ENCODE data around the gene GPANK1. TPM values are rescaled to one million over a fixed set of nuclear protein-coding genes. Genes with fewer than 3 reads are reported as not detected.

The GPANK1 gene
- total RNA-seq, 1 donor, result 23.9 TPM

DNA sequence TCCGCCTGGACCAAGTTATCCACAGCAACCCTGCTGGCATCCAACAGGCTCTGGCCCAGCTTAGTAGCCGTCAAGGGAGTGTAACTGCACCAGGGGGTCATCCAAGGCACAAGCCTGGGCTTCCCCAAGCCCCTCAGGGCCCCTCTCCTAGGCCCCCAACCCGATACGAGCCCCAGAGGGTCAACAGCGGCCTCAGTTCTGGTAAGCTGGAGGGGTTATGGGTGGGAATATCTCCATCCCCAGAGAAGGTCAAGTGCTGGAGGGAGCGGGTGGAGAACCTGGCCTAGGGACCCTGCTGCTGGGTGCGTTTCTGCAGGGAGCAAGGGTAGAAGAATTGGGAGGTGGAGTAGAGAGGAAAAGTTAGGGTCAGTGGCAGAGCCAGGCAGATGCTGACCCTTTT is 31.4 kb downstream of the GPANK1 start:
- no peaks in the 10 kb centered on the region for H3K4me1 ChIP-seq (ENCODE audit: insufficient read depth, low read length)
- H4K20me1 ChIP-seq (ENCODE audit: insufficient read depth, low read length), result peaks cover 32% of the 10 kb centered on the region
- peaks cover 95% of the 10 kb centered on the region for H3K36me3 ChIP-seq (ENCODE audit: insufficient read depth, low read length)
- peaks cover 32% of the 10 kb centered on the region for H3K79me2 ChIP-seq (ENCODE audit: insufficient read depth, low read length)
- no peaks in the 10 kb centered on the region for H3K27me3 ChIP-seq (ENCODE audit: insufficient read depth, low read length)
- no peak overlapping the region for H3K4me2 ChIP-seq (ENCODE audit: insufficient read depth, low read length)
- DNase-seq (ENCODE audit: insufficient read length, low spot score, missing footprints), result no peak
- no peak overlapping the region for H3K4me3 ChIP-seq (ENCODE audit: insufficient read depth, low read length)
- H3K27ac ChIP-seq (ENCODE audit: low read depth, low read length), result no peak overlapping the region
- no peaks in the 10 kb centered on the region for H3K9me3 ChIP-seq (ENCODE audit: low read depth, low read length)
- no peak for TF ChIP-seq CTCF (IDR thresholded peaks at IDR 0.05; ENCODE audit: extremely low read depth, low read depth, low read length)
- no peak overlapping the region for H2AFZ ChIP-seq (ENCODE audit: low read length)

DNA sequence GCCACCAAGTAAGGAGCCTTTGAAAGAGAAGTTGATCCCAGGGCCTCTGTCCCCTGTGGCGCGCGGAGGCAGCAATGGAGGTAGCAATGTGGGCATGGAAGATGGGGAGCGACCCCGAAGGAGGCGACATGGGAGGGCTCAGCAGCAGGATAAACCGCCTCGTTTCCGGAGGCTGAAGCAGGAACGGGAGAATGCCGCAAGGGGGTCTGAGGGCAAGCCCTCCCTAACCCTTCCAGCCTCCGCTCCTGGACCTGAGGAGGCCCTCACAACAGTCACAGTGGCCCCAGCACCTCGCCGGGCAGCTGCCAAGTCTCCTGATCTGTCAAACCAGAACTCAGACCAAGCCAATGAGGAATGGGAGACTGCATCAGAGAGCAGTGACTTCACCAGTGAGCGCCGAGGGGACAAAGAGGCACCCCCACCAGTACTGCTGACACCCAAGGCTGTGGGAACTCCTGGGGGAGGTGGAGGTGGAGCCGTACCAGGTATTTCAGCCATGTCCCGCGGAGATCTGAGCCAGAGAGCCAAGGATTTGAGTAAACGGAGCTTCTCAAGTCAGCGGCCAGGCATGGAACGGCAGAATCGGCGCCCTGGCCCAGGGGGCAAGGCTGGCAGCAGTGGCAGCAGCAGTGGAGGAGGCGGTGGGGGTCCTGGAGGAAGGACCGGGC is 32.4 kb downstream of the GPANK1 start:
- H3K27ac ChIP-seq (ENCODE audit: low read depth, low read length), result peak overlapping the region; percentile 33
- peaks cover 96% of the 10 kb centered on the region for H3K36me3 ChIP-seq (ENCODE audit: insufficient read depth, low read length)
- peaks cover 37% of the 10 kb centered on the region for H4K20me1 ChIP-seq (ENCODE audit: insufficient read depth, low read length)
- H3K79me2 ChIP-seq (ENCODE audit: insufficient read depth, low read length), result peaks cover 42% of the 10 kb centered on the region
- no peak overlapping the region for H3K4me2 ChIP-seq (ENCODE audit: insufficient read depth, low read length)
- TF ChIP-seq CTCF (IDR thresholded peaks at IDR 0.05; ENCODE audit: extremely low read depth, low read depth, low read length), result no peak
- H2AFZ ChIP-seq (ENCODE audit: low read length), result no peak overlapping the region
- no peaks in the 10 kb centered on the region for H3K9me3 ChIP-seq (ENCODE audit: low read depth, low read length)
- DNase-seq (ENCODE audit: insufficient read length, low spot score, missing footprints), result peak; percentile 34
- no peaks in the 10 kb centered on the region for H3K27me3 ChIP-seq (ENCODE audit: insufficient read depth, low read length)
- H3K4me1 ChIP-seq (ENCODE audit: insufficient read depth, low read length), result no peaks in the 10 kb centered on the region
- no peak overlapping the region for H3K4me3 ChIP-seq (ENCODE audit: insufficient read depth, low read length)

DNA sequence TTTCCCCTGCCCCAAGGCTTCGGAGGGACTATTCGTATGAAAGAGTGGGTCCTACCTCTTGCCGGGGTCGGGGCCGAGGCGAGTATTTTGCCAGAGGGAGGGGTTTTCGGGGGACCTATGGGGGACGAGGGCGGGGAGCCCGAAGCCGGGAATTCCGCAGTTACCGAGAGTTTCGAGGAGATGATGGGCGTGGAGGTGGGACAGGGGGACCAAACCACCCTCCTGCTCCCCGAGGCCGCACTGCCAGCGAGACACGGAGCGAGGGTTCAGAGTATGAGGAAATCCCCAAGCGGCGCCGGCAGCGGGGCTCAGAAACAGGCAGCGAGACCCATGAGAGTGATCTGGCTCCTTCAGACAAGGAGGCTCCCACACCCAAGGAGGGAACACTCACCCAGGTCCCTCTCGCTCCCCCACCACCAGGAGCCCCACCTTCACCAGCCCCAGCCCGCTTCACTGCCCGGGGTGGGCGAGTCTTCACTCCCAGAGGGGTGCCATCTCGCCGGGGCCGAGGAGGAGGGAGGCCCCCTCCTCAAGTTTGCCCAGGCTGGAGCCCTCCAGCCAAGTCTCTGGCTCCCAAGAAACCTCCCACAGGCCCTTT is 33.0 kb downstream of the GPANK1 start:
- Histone ChIP-seq H3K4me2 (ENCODE audit: insufficient read depth, low read length) (no peak overlapping the region), H3K36me3 (ENCODE audit: insufficient read depth, low read length) (peaks cover 97% of the 10 kb centered on the region), H3K27ac (ENCODE audit: low read depth, low read length) (no peak overlapping the region), H3K27me3 (ENCODE audit: insufficient read depth, low read length) (no peaks in the 10 kb centered on the region), H3K79me2 (ENCODE audit: insufficient read depth, low read length) (peaks cover 49% of the 10 kb centered on the region), H3K4me1 (ENCODE audit: insufficient read depth, low read length) (no peaks in the 10 kb centered on the region), H2AFZ (ENCODE audit: low read length) (no peak overlapping the region), H3K4me3 (ENCODE audit: insufficient read depth, low read length) (no peak overlapping the region), H4K20me1 (ENCODE audit: insufficient read depth, low read length) (peaks cover 40% of the 10 kb centered on the region), H3K9me3 (ENCODE audit: low read depth, low read length) (no peaks in the 10 kb centered on the region)
- DNase-seq (ENCODE audit: insufficient read length, low spot score, missing footprints), result peak; percentile 76
- no peak for TF ChIP-seq CTCF (IDR thresholded peaks at IDR 0.05; ENCODE audit: extremely low read depth, low read depth, low read length)

GRCh38 chr6:31631209-31631608 is 33.6 kb downstream of the GPANK1 start:
- Histone ChIP-seq H3K27me3 (ENCODE audit: insufficient read depth, low read length) (no peaks in the 10 kb centered on the region), H3K9me3 (ENCODE audit: low read depth, low read length) (no peaks in the 10 kb centered on the region), H4K20me1 (ENCODE audit: insufficient read depth, low read length) (peaks cover 40% of the 10 kb centered on the region), H3K4me1 (ENCODE audit: insufficient read depth, low read length) (no peaks in the 10 kb centered on the region), H2AFZ (ENCODE audit: low read length) (no peak overlapping the region), H3K4me3 (ENCODE audit: insufficient read depth, low read length) (no peak overlapping the region), H3K4me2 (ENCODE audit: insufficient read depth, low read length) (no peak overlapping the region), H3K27ac (ENCODE audit: low read depth, low read length) (no peak overlapping the region), H3K79me2 (ENCODE audit: insufficient read depth, low read length) (peaks cover 54% of the 10 kb centered on the region), H3K36me3 (ENCODE audit: insufficient read depth, low read length) (peaks cover 97% of the 10 kb centered on the region)
- no peak for TF ChIP-seq CTCF (IDR thresholded peaks at IDR 0.05; ENCODE audit: extremely low read depth, low read depth, low read length)
- peak; percentile 68 for DNase-seq (ENCODE audit: insufficient read length, low spot score, missing footprints)

Measured in osteoblast (primary cell).